ENCODE data around the gene MAN1A1. TPM values are rescaled to one million over a fixed set of nuclear protein-coding genes. Genes with fewer than 3 reads are reported as not detected.

MAN1A1 gene
- total and polyA plus RNA-seq, 2 experiments from 2014 or later: 117 to 245 TPM

GRCh38 chr6:119343167-119343566, 6.4 kb downstream of the MAN1A1 start:
- H3K4me3 ChIP-seq: no peak overlapping the region
- no peak overlapping the region for H3K27ac ChIP-seq
- no peak overlapping the region for H2AFZ ChIP-seq
- no peaks in the 10 kb centered on the region for H3K36me3 ChIP-seq (replicated peaks; ENCODE audit: insufficient read depth, low read depth)
- TF ChIP-seq EZH2 (IDR thresholded peaks at IDR 0.05; ENCODE audit: borderline replicate concordance): no peak
- TF ChIP-seq EZH2phosphoT487 (IDR thresholded peaks at IDR 0.05; ENCODE audit: low read depth, severe bottlenecking, unreplicated experiment): no peak
- no peak for TF ChIP-seq CTCF (IDR thresholded peaks at IDR 0.05; ENCODE audit: poor library complexity)
- peaks cover 42% of the 10 kb centered on the region for H3K4me1 ChIP-seq (ENCODE audit: insufficient read depth)
- WGBS (ENCODE audit: low lambda C conversion rate, missing lambda C conversion rate): 88% methylated on average over 4 of the region's 4 CpGs
- peaks cover 67% of the 10 kb centered on the region for H4K20me1 ChIP-seq (ENCODE audit: insufficient read depth, poor library complexity, severe bottlenecking)
- H3K9me2 ChIP-seq (replicated peaks; ENCODE audit: insufficient read depth): no peaks in the 10 kb centered on the region
- no peaks in the 10 kb centered on the region for H3K27me3 ChIP-seq
- no peaks in the 10 kb centered on the region for H3K9me3 ChIP-seq (ENCODE audit: low read depth)
- H3K79me2 ChIP-seq: peaks cover 99% of the 10 kb centered on the region
- H3K4me2 ChIP-seq: peak overlapping the region; percentile 85
- no peak for DNase-seq (ENCODE audit: low spot score)

- H3K4me3 ChIP-seq: no peak overlapping the region
Measured at GRCh38 chr6:119342430-119342829, 7.1 kb downstream of the MAN1A1 start.

GRCh38 chr6:119340796-119341487, 8.6 kb downstream of the MAN1A1 start:
- peaks cover 64% of the 10 kb centered on the region for H4K20me1 ChIP-seq (ENCODE audit: insufficient read depth, poor library complexity, severe bottlenecking)
- WGBS (ENCODE audit: low lambda C conversion rate, missing lambda C conversion rate): 31% methylated on average over 8 of the region's 8 CpGs
- H3K9me2 ChIP-seq (replicated peaks; ENCODE audit: insufficient read depth): no peaks in the 10 kb centered on the region
- TF ChIP-seq EZH2 (IDR thresholded peaks at IDR 0.05; ENCODE audit: borderline replicate concordance): no peak
- no peak for TF ChIP-seq EZH2phosphoT487 (IDR thresholded peaks at IDR 0.05; ENCODE audit: low read depth, severe bottlenecking, unreplicated experiment)
- no peak for TF ChIP-seq CTCF (IDR thresholded peaks at IDR 0.05; ENCODE audit: poor library complexity)
- peak overlapping the region; percentile 85 for H3K4me2 ChIP-seq
- H3K9me3 ChIP-seq (ENCODE audit: low read depth): no peaks in the 10 kb centered on the region
- H3K27ac ChIP-seq: peak overlapping the region; percentile 50
- no peak overlapping the region for H2AFZ ChIP-seq
- H3K79me2 ChIP-seq: peaks cover 100% of the 10 kb centered on the region
- peaks cover 42% of the 10 kb centered on the region for H3K4me1 ChIP-seq (ENCODE audit: insufficient read depth)
- H3K4me3 ChIP-seq: no peak overlapping the region
- H3K27me3 ChIP-seq: no peaks in the 10 kb centered on the region
- no peak for DNase-seq (ENCODE audit: low spot score)
- no peaks in the 10 kb centered on the region for H3K36me3 ChIP-seq (replicated peaks; ENCODE audit: insufficient read depth, low read depth)

More at GRCh38 chr6:119342430-119342829, 7.1 kb downstream of the MAN1A1 start:
- H4K20me1 ChIP-seq (ENCODE audit: insufficient read depth, poor library complexity, severe bottlenecking): peaks cover 69% of the 10 kb centered on the region
- WGBS (ENCODE audit: low lambda C conversion rate, missing lambda C conversion rate): 75% methylated on average over 3 of the region's 3 CpGs
- peaks cover 42% of the 10 kb centered on the region for H3K4me1 ChIP-seq (ENCODE audit: insufficient read depth)
- no peak overlapping the region for H3K27ac ChIP-seq
- no peaks in the 10 kb centered on the region for H3K27me3 ChIP-seq
- peak overlapping the region; percentile 85 for H3K4me2 ChIP-seq
- H3K9me2 ChIP-seq (replicated peaks; ENCODE audit: insufficient read depth): no peaks in the 10 kb centered on the region
- H2AFZ ChIP-seq: no peak overlapping the region
- H3K9me3 ChIP-seq (ENCODE audit: low read depth): no peaks in the 10 kb centered on the region
- TF ChIP-seq EZH2phosphoT487 (IDR thresholded peaks at IDR 0.05; ENCODE audit: low read depth, severe bottlenecking, unreplicated experiment) (no peak), EZH2 (IDR thresholded peaks at IDR 0.05; ENCODE audit: borderline replicate concordance) (no peak), CTCF (IDR thresholded peaks at IDR 0.05; ENCODE audit: poor library complexity) (no peak)
- H3K79me2 ChIP-seq: peaks cover 100% of the 10 kb centered on the region
- no peaks in the 10 kb centered on the region for H3K36me3 ChIP-seq (replicated peaks; ENCODE audit: insufficient read depth, low read depth)
- no peak for DNase-seq (ENCODE audit: low spot score)

All from hepatocyte (in vitro differentiated cells).